ENCODE data around the gene BBOF1. TPM values are rescaled to one million over a fixed set of nuclear protein-coding genes. Genes with fewer than 3 reads are reported as not detected.
"Not testable (repeated sequence)": the region's sequence is repeated elsewhere in the genome, so short reads cannot be mapped to it uniquely, and the experiment has no call there.

Gene BBOF1
- total RNA-seq, 1 donor from 2014 or later: 5.7 TPM

DNA sequence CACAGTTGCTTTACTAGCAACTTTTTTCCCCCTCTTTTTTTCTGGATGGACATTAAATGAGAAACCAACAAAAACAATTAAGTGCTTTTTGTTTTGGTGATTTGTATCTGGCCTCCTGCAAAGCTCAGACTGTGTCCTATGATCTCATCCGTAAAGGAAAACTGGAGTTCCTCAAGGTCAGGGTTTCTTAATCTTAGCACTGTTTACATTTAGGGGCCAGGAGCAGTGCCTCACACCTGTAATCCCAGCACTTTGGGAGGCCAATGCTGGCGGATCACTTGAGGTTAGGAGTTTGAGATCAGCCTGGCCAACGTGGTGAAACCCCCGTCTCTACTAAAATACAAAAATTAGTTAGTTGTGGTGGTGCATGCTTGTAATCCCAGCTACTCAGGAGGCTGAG lies 28.1 kb upstream of the BBOF1 start:
- DNase-seq (ENCODE audit: low read depth): no peak
- Mint-ChIP-seq H3K4me1 (ENCODE audit: low read depth, unreplicated experiment) (no peaks in the 10 kb centered on the region), H3K27ac (ENCODE audit: unreplicated experiment) (no peak overlapping the region), H3K9me3 (ENCODE audit: unreplicated experiment) (no peaks in the 10 kb centered on the region), H3K4me3 (ENCODE audit: unreplicated experiment) (no peak overlapping the region), H3K27me3 (ENCODE audit: low read depth, unreplicated experiment) (no peaks in the 10 kb centered on the region), H3K36me3 (ENCODE audit: low read depth, unreplicated experiment) (peaks cover 5% of the 10 kb centered on the region)
- H3K9me3 ChIP-seq (ENCODE audit: insufficient read depth, low read depth, low read length): no peaks in the 10 kb centered on the region
- no peaks in the 10 kb centered on the region for H4K20me1 ChIP-seq (ENCODE audit: insufficient read depth, low read length)
- H2AFZ ChIP-seq (ENCODE audit: low read depth, low read length): no peak overlapping the region
- no peaks in the 10 kb centered on the region for H3K79me2 ChIP-seq (ENCODE audit: insufficient read depth, low read length)
- no peak overlapping the region for H3K4me3 ChIP-seq (ENCODE audit: insufficient read depth, low read depth, low read length)
- TF ChIP-seq, protein P1, sequence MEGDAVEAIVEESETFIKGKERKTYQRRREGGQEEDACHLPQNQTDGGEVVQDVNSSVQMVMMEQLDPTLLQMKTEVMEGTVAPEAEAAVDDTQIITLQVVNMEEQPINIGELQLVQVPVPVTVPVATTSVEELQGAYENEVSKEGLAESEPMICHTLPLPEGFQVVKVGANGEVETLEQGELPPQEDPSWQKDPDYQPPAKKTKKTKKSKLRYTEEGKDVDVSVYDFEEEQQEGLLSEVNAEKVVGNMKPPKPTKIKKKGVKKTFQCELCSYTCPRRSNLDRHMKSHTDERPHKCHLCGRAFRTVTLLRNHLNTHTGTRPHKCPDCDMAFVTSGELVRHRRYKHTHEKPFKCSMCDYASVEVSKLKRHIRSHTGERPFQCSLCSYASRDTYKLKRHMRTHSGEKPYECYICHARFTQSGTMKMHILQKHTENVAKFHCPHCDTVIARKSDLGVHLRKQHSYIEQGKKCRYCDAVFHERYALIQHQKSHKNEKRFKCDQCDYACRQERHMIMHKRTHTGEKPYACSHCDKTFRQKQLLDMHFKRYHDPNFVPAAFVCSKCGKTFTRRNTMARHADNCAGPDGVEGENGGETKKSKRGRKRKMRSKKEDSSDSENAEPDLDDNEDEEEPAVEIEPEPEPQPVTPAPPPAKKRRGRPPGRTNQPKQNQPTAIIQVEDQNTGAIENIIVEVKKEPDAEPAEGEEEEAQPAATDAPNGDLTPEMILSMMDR (IDR thresholded peaks at IDR 0.05; ENCODE audit: insufficient read depth, low read depth, low read length): no peak
- TF ChIP-seq EZH2 (IDR thresholded peaks at IDR 0.05; ENCODE audit: insufficient read depth, low read length): no peak
- no peak for FAIRE-seq
- H3K4me2 ChIP-seq (ENCODE audit: low read length): no peak overlapping the region
- H3K4me1 ChIP-seq (ENCODE audit: insufficient read depth, low read length): no peaks in the 10 kb centered on the region
- no peak overlapping the region for H3K27ac ChIP-seq (ENCODE audit: low read depth, low read length)
- H3K36me3 ChIP-seq (ENCODE audit: insufficient read depth, low read length): peaks cover 11% of the 10 kb centered on the region
- H3K9ac ChIP-seq (ENCODE audit: low read length): no peak overlapping the region
- no peaks in the 10 kb centered on the region for H3K27me3 ChIP-seq (ENCODE audit: insufficient read depth, low read length)

DNA sequence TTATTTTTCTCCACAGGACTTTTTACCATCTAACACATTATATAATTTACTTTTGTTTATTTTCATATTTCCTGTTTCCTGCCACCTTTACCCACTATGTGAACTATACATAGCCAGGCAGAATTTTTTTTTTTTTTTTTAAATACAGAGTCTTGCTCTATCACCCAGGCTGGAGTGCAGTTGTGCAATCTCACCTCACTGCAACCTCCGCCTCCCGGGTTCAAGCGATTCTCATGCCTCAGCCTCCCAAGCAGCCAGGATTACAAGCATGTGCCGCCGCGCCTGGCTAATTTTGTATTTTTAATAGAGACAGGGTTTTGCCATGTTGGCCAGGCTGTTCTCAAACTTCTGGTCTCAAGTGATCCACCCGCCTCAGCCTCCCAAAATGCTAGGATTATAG lies 24.2 kb upstream of the BBOF1 start:
- not testable (repeated sequence) for H3K27me3 ChIP-seq (ENCODE audit: insufficient read depth, low read length); H3K27ac Mint-ChIP-seq (ENCODE audit: unreplicated experiment); H3K36me3 Mint-ChIP-seq (ENCODE audit: low read depth, unreplicated experiment); H3K4me1 ChIP-seq (ENCODE audit: insufficient read depth, low read length); H4K20me1 ChIP-seq (ENCODE audit: insufficient read depth, low read length); H2AFZ ChIP-seq (ENCODE audit: low read depth, low read length); H3K79me2 ChIP-seq (ENCODE audit: insufficient read depth, low read length); H3K4me3 ChIP-seq (ENCODE audit: insufficient read depth, low read depth, low read length); H3K4me1 Mint-ChIP-seq (ENCODE audit: low read depth, unreplicated experiment); H3K36me3 ChIP-seq (ENCODE audit: insufficient read depth, low read length); H3K4me2 ChIP-seq (ENCODE audit: low read length); H3K4me3 Mint-ChIP-seq (ENCODE audit: unreplicated experiment); H3K27ac ChIP-seq (ENCODE audit: low read depth, low read length); FAIRE-seq; DNase-seq (ENCODE audit: low read depth); H3K27me3 Mint-ChIP-seq (ENCODE audit: low read depth, unreplicated experiment); H3K9me3 Mint-ChIP-seq (ENCODE audit: unreplicated experiment); H3K9ac ChIP-seq (ENCODE audit: low read length); H3K9me3 ChIP-seq (ENCODE audit: insufficient read depth, low read depth, low read length)

DNA sequence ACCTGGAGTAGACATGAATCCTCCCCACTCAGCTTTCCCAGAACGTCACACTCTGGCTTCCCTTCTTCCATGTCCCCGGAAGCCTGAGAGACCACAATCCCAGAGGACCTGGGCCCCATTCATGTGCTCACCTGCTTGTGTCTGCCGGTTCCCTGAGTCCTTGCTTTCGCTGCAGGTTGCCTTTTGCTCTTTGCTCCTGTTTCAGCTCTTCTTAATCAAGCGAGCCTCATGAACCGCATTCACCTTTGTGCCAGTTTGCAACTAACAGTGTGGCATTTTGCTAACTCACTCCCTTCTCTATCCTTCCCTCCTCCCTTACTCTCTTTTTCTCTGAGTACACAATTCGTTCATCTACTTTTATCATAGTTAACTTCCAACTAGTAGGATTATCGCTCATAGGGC lies 23.2 kb upstream of the BBOF1 start:
- no peak overlapping the region for H3K4me2 ChIP-seq (ENCODE audit: low read length)
- Mint-ChIP-seq H3K4me3 (ENCODE audit: unreplicated experiment) (no peak overlapping the region), H3K4me1 (ENCODE audit: low read depth, unreplicated experiment) (peaks cover 4% of the 10 kb centered on the region), H3K36me3 (ENCODE audit: low read depth, unreplicated experiment) (peaks cover 2% of the 10 kb centered on the region), H3K9me3 (ENCODE audit: unreplicated experiment) (no peaks in the 10 kb centered on the region), H3K27ac (ENCODE audit: unreplicated experiment) (no peak overlapping the region), H3K27me3 (ENCODE audit: low read depth, unreplicated experiment) (peaks cover 5% of the 10 kb centered on the region)
- FAIRE-seq (no peak), DNase-seq (ENCODE audit: low read depth) (no peak)
- no peaks in the 10 kb centered on the region for H3K27me3 ChIP-seq (ENCODE audit: insufficient read depth, low read length)
- TF ChIP-seq, protein P1 (IDR thresholded peaks at IDR 0.05; ENCODE audit: insufficient read depth, low read depth, low read length): no peak
- TF ChIP-seq EZH2 (IDR thresholded peaks at IDR 0.05; ENCODE audit: insufficient read depth, low read length): no peak
- no peak overlapping the region for H3K9ac ChIP-seq (ENCODE audit: low read length)
- no peak overlapping the region for H2AFZ ChIP-seq (ENCODE audit: low read depth, low read length)
- no peak overlapping the region for H3K27ac ChIP-seq (ENCODE audit: low read depth, low read length)
- H3K36me3 ChIP-seq (ENCODE audit: insufficient read depth, low read length): no peaks in the 10 kb centered on the region
- no peaks in the 10 kb centered on the region for H4K20me1 ChIP-seq (ENCODE audit: insufficient read depth, low read length)
- H3K4me1 ChIP-seq (ENCODE audit: insufficient read depth, low read length): no peaks in the 10 kb centered on the region
- H3K4me3 ChIP-seq (ENCODE audit: insufficient read depth, low read depth, low read length): no peak overlapping the region
- H3K79me2 ChIP-seq (ENCODE audit: insufficient read depth, low read length): no peaks in the 10 kb centered on the region
- H3K9me3 ChIP-seq (ENCODE audit: insufficient read depth, low read depth, low read length): no peaks in the 10 kb centered on the region

Measured in astrocyte (in vitro differentiated cells and primary cell).